HCEC 1CT (cell line): ENCODE measurements around the gene GALNT18.

ENCODE experiments used
- DNase-seq: peaks from one replicate; pipeline ENCODE4 v3.0.0-alpha.2; 2017

GALNT18 gene

GRCh38 chr11:11291041-11292015, 330.5 kb downstream of the GALNT18 start:
- DNase-seq, result peak; percentile 5

- DNase-seq, result no peak
Observed at GRCh38 chr11:11290354-11290753, 331.5 kb downstream of the GALNT18 start.

GRCh38 chr11:11289669-11290068, 332.1 kb downstream of the GALNT18 start:
- DNase-seq, result no peak

GRCh38 chr11:11288972-11289616, 332.7 kb downstream of the GALNT18 start:
- DNase-seq, result no peak

- DNase-seq, result no peak
Observed at GRCh38 chr11:11284481-11284880, 337.3 kb downstream of the GALNT18 start.

- no peak for DNase-seq
Observed at GRCh38 chr11:11281626-11282025, 340.2 kb downstream of the GALNT18 start.

- DNase-seq, result no peak
Observed at GRCh38 chr11:11280826-11281225, 341.0 kb downstream of the GALNT18 start.

- peak; percentile 38 for DNase-seq
Observed at GRCh38 chr11:11279956-11280689, 341.7 kb downstream of the GALNT18 start.

- no peak for DNase-seq
Observed at GRCh38 chr11:11272254-11272653, 349.6 kb downstream of the GALNT18 start.

GRCh38 chr11:11270236-11270775, 351.5 kb downstream of the GALNT18 start:
- no peak for DNase-seq

GRCh38 chr11:11268706-11269105, 353.1 kb downstream of the GALNT18 start:
- no peak for DNase-seq

- DNase-seq, result no peak
Observed at GRCh38 chr11:11268119-11268518, 353.7 kb downstream of the GALNT18 start.

- no peak for DNase-seq
Observed at GRCh38 chr11:11267312-11267711, 354.5 kb downstream of the GALNT18 start.

GRCh38 chr11:11265994-11266606, 355.7 kb downstream of the GALNT18 start:
- no peak for DNase-seq

GRCh38 chr11:11265320-11265719, 356.5 kb downstream of the GALNT18 start:
- no peak for DNase-seq

- no peak for DNase-seq
Observed at GRCh38 chr11:11263238-11264005, 358.4 kb downstream of the GALNT18 start.

GRCh38 chr11:11262171-11262920, 359.5 kb downstream of the GALNT18 start:
- no peak for DNase-seq

GRCh38 chr11:11261629-11262028, 360.2 kb downstream of the GALNT18 start:
- no peak for DNase-seq

GRCh38 chr11:11260903-11261302, 360.9 kb downstream of the GALNT18 start:
- no peak for DNase-seq

- DNase-seq, result no peak
Observed at GRCh38 chr11:11253995-11254394, 367.8 kb downstream of the GALNT18 start.

- DNase-seq, result no peak
Observed at GRCh38 chr11:11253497-11253896, 368.3 kb downstream of the GALNT18 start.
